ENCODE data around the gene MT1M. TPM values are rescaled to one million over a fixed set of nuclear protein-coding genes. Genes with fewer than 3 reads are reported as not detected.

MT1M gene
- total and polyA plus RNA-seq, 2 experiments from 2014 or later, result 8.2 to 15.2 TPM

DNA sequence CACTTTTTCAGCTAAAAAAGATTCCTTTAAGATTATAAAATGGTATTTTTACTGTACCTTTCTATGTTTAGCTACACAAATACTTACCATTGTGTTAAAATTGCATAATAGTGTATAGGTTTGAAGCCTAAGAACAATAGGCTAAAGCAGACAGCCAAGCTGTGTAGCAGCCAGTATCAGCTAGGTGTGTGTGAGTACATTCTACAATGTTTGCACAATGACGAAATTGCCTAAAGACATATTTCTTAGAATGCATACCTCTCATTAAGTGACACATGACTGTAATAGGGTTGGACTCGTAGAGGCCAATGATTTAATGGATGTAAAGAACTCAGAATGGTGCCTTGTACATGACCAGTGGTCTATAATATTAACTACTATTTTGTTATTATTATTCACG is 17.4 kb downstream of the MT1M start:
- no peak overlapping the region for H3K27ac ChIP-seq
- no peaks in the 10 kb centered on the region for H3F3A ChIP-seq (ENCODE audit: insufficient read depth)
- H3K9ac ChIP-seq, result no peak overlapping the region
- no peak overlapping the region for H3K4me3 ChIP-seq
- no peak overlapping the region for H3K4me2 ChIP-seq (ENCODE audit: unreplicated experiment)
- DNase-seq, result no peak
- 67 to 68% methylated on average over 3 of the region's 3 CpGs for WGBS, 2 experiments (ENCODE audit: low coverage in 1 of 2, low lambda C conversion rate in 2 of 2, missing lambda C conversion rate in 2 of 2)
- H2AFZ ChIP-seq, result no peak overlapping the region
- H3K9me2 ChIP-seq (ENCODE audit: insufficient read depth), result no peaks in the 10 kb centered on the region
- H3K79me2 ChIP-seq (ENCODE audit: insufficient read depth), result no peaks in the 10 kb centered on the region
- H4K20me1 ChIP-seq (ENCODE audit: insufficient read depth), result no peaks in the 10 kb centered on the region
- peaks cover 12% of the 10 kb centered on the region for H3K27me3 ChIP-seq (replicated peaks; ENCODE audit: insufficient read depth)
- no peaks in the 10 kb centered on the region for H3K9me3 ChIP-seq (ENCODE audit: low read depth)
- H3K36me3 ChIP-seq (ENCODE audit: low read depth), result no peaks in the 10 kb centered on the region
- TF ChIP-seq EZH2 (IDR thresholded peaks at IDR 0.05; ENCODE audit: insufficient read depth, poor library complexity, severe bottlenecking), result no peak
- TF ChIP-seq EZH2phosphoT487 (IDR thresholded peaks at IDR 0.05; ENCODE audit: insufficient read depth, low read depth), result no peak
- in situ Hi-C loops (cut with MboI), result no loop called here
- H3K4me1 ChIP-seq (ENCODE audit: insufficient read depth), result no peaks in the 10 kb centered on the region

DNA sequence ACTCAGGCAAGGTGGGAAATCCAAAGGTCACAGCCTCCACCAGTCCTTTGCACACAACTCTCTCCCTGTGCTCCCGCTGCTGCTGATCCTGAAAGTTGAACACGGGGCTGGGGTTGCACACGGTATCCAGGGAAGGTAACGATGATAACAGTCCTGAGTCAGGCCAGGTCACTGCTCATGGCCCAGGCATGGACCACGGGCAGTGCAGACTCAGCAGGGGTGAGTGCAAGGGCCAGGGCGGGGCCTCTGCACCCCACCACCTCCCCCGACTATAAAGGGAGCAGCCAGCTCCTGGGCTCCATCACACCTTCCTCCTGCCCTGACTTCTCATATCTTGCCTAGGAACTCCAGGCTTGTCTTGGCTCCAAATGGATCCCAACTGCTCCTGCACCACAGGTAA is 19.1 kb downstream of the MT1M start, which contains the start of gene MT1B:
Gene MT1B (plus strand): TSS at position 301 of the 400 bp plus-strand sequence. CDS start 68 bp downstream, at position 369.
- Histone ChIP-seq H2AFZ (no peak within 1 kb of the TSS), H3K27me3 (replicated peaks; ENCODE audit: insufficient read depth) (peaks cover 12% of the 10 kb centered on the region), H3K36me3 (ENCODE audit: low read depth) (no peaks in the 10 kb centered on the region), H3K79me2 (ENCODE audit: insufficient read depth) (no peaks in the 10 kb centered on the region), H3K4me3 (no peak within 1 kb of the TSS), H3K4me1 (ENCODE audit: insufficient read depth) (no peaks in the 10 kb centered on the region), H3K9me2 (ENCODE audit: insufficient read depth) (no peaks in the 10 kb centered on the region), H3F3A (ENCODE audit: insufficient read depth) (no peaks in the 10 kb centered on the region), H3K9ac (no peak within 1 kb of the TSS), H4K20me1 (ENCODE audit: insufficient read depth) (no peaks in the 10 kb centered on the region), H3K9me3 (ENCODE audit: low read depth) (no peaks in the 10 kb centered on the region), H3K27ac (no peak within 1 kb of the TSS), H3K4me2 (ENCODE audit: unreplicated experiment) (no peak within 1 kb of the TSS)
- in situ Hi-C loops (cut with MboI), result no loop called here
- 67 to 80% methylated on average over 7 of the region's 7 CpGs for WGBS, 2 experiments (ENCODE audit: low coverage in 1 of 2, low lambda C conversion rate in 2 of 2, missing lambda C conversion rate in 2 of 2)
- DNase-seq, result no peak
- TF ChIP-seq EZH2 (IDR thresholded peaks at IDR 0.05; ENCODE audit: insufficient read depth, poor library complexity, severe bottlenecking) (no peak), EZH2phosphoT487 (IDR thresholded peaks at IDR 0.05; ENCODE audit: insufficient read depth, low read depth) (no peak)

DNA sequence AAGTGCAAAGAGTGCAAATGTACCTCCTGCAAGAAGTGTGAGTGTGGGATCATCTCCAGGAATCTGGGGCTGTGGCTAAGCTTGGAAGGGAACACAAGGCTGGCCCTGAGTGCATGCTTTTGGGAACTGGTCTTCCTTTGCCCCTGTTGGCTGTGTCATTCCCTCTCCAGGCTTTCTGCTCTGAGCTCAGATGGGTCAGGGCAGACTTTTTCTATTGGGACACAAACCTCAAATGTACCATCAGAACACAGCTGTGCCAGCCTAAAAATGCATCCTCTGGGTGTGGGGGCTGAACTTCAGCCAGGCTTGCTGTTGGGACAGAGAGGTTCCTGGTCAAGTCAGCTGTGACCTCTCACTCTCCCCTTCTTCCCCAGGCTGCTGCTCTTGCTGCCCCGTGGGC is 20.1 kb downstream of the MT1M start:
- no peaks in the 10 kb centered on the region for H4K20me1 ChIP-seq (ENCODE audit: insufficient read depth)
- H3K36me3 ChIP-seq (ENCODE audit: low read depth), result no peaks in the 10 kb centered on the region
- in situ Hi-C loops (cut with MboI), result no loop called here
- H2AFZ ChIP-seq, result no peak overlapping the region
- no peaks in the 10 kb centered on the region for H3K4me1 ChIP-seq (ENCODE audit: insufficient read depth)
- WGBS, 2 experiments (ENCODE audit: low coverage in 1 of 2, low lambda C conversion rate in 2 of 2, missing lambda C conversion rate in 2 of 2), result 71 to 85% methylated on average over 1 of the region's 1 CpG
- no peak for DNase-seq
- TF ChIP-seq EZH2 (IDR thresholded peaks at IDR 0.05; ENCODE audit: insufficient read depth, poor library complexity, severe bottlenecking), result no peak
- no peak overlapping the region for H3K27ac ChIP-seq
- H3K9me2 ChIP-seq (ENCODE audit: insufficient read depth), result no peaks in the 10 kb centered on the region
- H3F3A ChIP-seq (ENCODE audit: insufficient read depth), result no peaks in the 10 kb centered on the region
- H3K4me3 ChIP-seq, result no peak overlapping the region
- H3K9me3 ChIP-seq (ENCODE audit: low read depth), result no peaks in the 10 kb centered on the region
- H3K4me2 ChIP-seq (ENCODE audit: unreplicated experiment), result no peak overlapping the region
- peaks cover 7% of the 10 kb centered on the region for H3K27me3 ChIP-seq (replicated peaks; ENCODE audit: insufficient read depth)
- no peaks in the 10 kb centered on the region for H3K79me2 ChIP-seq (ENCODE audit: insufficient read depth)
- H3K9ac ChIP-seq, result no peak overlapping the region

DNA sequence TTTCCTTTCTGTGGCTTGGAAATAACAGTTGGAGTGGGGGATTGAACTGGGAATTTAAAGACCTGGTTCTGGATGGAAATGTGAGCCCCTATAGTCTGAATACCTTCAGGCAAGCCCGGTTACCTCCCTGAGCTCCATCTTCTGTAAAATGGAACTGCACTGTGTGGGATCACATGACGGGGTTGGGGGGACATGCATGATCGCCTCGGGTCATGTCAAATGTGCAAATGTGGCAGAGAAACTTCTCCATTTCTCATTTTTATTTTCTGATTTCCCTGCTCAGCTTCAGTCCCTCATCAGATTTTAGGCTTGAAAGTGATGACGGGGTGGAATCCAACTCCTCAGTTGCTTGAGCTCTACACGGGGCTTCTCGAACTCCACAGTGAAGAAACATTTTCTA is 20.8 kb downstream of the MT1M start:
- Histone ChIP-seq H3K27me3 (replicated peaks; ENCODE audit: insufficient read depth) (peaks cover under 1% of the 10 kb centered on the region; the same call in 1 of the 2 replicates), H3K27ac (no peak overlapping the region), H3K4me2 (ENCODE audit: unreplicated experiment) (no peak overlapping the region), H2AFZ (no peak overlapping the region), H4K20me1 (ENCODE audit: insufficient read depth) (no peaks in the 10 kb centered on the region), H3K4me1 (ENCODE audit: insufficient read depth) (no peaks in the 10 kb centered on the region), H3F3A (ENCODE audit: insufficient read depth) (no peaks in the 10 kb centered on the region), H3K36me3 (ENCODE audit: low read depth) (no peaks in the 10 kb centered on the region), H3K9me3 (ENCODE audit: low read depth) (no peaks in the 10 kb centered on the region), H3K4me3 (no peak overlapping the region), H3K79me2 (ENCODE audit: insufficient read depth) (no peaks in the 10 kb centered on the region), H3K9ac (no peak overlapping the region), H3K9me2 (ENCODE audit: insufficient read depth) (no peaks in the 10 kb centered on the region)
- in situ Hi-C loops (cut with MboI), result no loop called here
- no peak for TF ChIP-seq EZH2 (IDR thresholded peaks at IDR 0.05; ENCODE audit: insufficient read depth, poor library complexity, severe bottlenecking)
- no peak for TF ChIP-seq EZH2phosphoT487 (IDR thresholded peaks at IDR 0.05; ENCODE audit: insufficient read depth, low read depth)
- no peak for DNase-seq
- WGBS, 2 experiments (ENCODE audit: low coverage in 1 of 2, low lambda C conversion rate in 2 of 2, missing lambda C conversion rate in 2 of 2), result 61 to 67% methylated on average over 7 of the region's 7 CpGs
